ENCODE data around the gene AGPAT4. TPM values are rescaled to one million over a fixed set of nuclear protein-coding genes. Genes with fewer than 3 reads are reported as not detected.

Gene AGPAT4
- polyA plus RNA-seq, 1 donor from 2014 or later, result 0.98 TPM

- Mint-ChIP-seq H3K4me3 (no peak overlapping the region), H3K27me3 (peaks cover 2% of the 10 kb centered on the region)
These were observed 102.7 kb downstream of the AGPAT4 start for GRCh38 chr6:161171207-161171606.

GRCh38 chr6:161169696-161170095, 104.2 kb downstream of the AGPAT4 start:
- H3K27me3 Mint-ChIP-seq, result no peaks in the 10 kb centered on the region
- peak overlapping the region in 1 of 3 donors; percentile 32 for H3K27ac Mint-ChIP-seq
- H3K36me3 Mint-ChIP-seq, result peaks cover 3% of the 10 kb centered on the region
- peak overlapping the region in 1 of 4 donors; percentile 24 for H3K4me3 Mint-ChIP-seq
- no peaks in the 10 kb centered on the region for H3K9me3 Mint-ChIP-seq
- H3K4me1 Mint-ChIP-seq, result peaks cover 14 to 24% (median 21%) of the 10 kb centered on the region in 3 donors

More at GRCh38 chr6:161171207-161171606, 102.7 kb downstream of the AGPAT4 start:
- peaks cover 0 to 4% (median 0%) of the 10 kb centered on the region in 3 donors for H3K9me3 Mint-ChIP-seq
- peak overlapping the region in 1 of 3 donors; percentile 38 for H3K27ac Mint-ChIP-seq
- H3K4me1 Mint-ChIP-seq, result peaks cover 14 to 24% (median 21%) of the 10 kb centered on the region in 3 donors
- H3K36me3 Mint-ChIP-seq, result peaks cover 3% of the 10 kb centered on the region

- H3K27me3 Mint-ChIP-seq, result no peaks in the 10 kb centered on the region
- H3K9me3 Mint-ChIP-seq, result no peaks in the 10 kb centered on the region
- peaks cover 14 to 24% (median 21%) of the 10 kb centered on the region in 3 donors for H3K4me1 Mint-ChIP-seq
- H3K4me3 Mint-ChIP-seq, result peak overlapping the region in 1 of 4 donors; percentile 63
- H3K36me3 Mint-ChIP-seq, result peaks cover 3% of the 10 kb centered on the region
- H3K27ac Mint-ChIP-seq, result no peak overlapping the region
These were observed 104.8 kb downstream of the AGPAT4 start for GRCh38 chr6:161169035-161169434.

DNA sequence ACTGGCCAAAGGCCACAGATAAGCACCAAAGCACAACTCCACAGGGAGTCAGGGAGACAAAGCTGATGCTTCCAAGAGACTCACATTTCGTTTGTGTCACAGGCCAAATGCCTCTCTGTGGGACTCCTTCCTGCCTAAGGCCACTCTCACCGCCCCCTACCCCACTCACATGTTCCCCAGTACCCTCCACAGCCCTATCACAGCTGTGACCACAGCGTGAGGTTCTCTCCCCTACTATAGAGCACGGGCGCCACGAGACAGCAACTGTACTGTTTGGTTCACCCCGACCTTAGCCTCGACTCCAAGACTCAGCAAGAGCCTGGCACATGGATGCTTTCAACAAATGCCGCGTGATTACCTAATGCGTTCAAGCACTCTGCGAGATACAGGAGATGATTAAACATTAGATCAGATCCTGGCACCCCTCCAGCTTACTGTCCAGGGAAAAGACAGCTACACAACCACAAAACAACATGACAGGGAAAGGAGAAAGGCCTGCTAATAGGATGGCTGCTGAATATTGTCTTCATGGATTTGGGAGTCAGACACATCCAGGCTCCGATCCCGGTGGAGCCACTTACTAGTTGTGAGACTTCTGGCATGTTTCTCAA, 105.5 kb downstream of the AGPAT4 start:
- peaks cover 14 to 24% (median 21%) of the 10 kb centered on the region in 3 donors for H3K4me1 Mint-ChIP-seq
- no peaks in the 10 kb centered on the region for H3K27me3 Mint-ChIP-seq
- H3K27ac Mint-ChIP-seq, result no peak overlapping the region
- no peak overlapping the region for H3K4me3 Mint-ChIP-seq
- no peaks in the 10 kb centered on the region for H3K9me3 Mint-ChIP-seq
- peaks cover 3% of the 10 kb centered on the region for H3K36me3 Mint-ChIP-seq

- Mint-ChIP-seq H3K36me3 (peaks cover 3% of the 10 kb centered on the region), H3K27ac (no peak overlapping the region), H3K9me3 (no peaks in the 10 kb centered on the region), H3K4me1 (peaks cover 14 to 24% (median 21%) of the 10 kb centered on the region in 3 donors), H3K4me3 (no peak overlapping the region), H3K27me3 (no peaks in the 10 kb centered on the region)
These were observed 107.2 kb downstream of the AGPAT4 start for GRCh38 chr6:161166677-161167076.

GRCh38 chr6:161166176-161166575, 107.7 kb downstream of the AGPAT4 start:
- Mint-ChIP-seq H3K4me3 (no peak overlapping the region), H3K27ac (no peak overlapping the region), H3K36me3 (peaks cover 3% of the 10 kb centered on the region)

GRCh38 chr6:161164182-161164625, 109.7 kb downstream of the AGPAT4 start:
- Mint-ChIP-seq H3K27me3 (no peaks in the 10 kb centered on the region), H3K9me3 (no peaks in the 10 kb centered on the region), H3K4me1 (peaks cover 0 to 7% (median 6%) of the 10 kb centered on the region in 3 donors), H3K27ac (no peak overlapping the region), H3K36me3 (peaks cover 3% of the 10 kb centered on the region), H3K4me3 (no peak overlapping the region)

More at GRCh38 chr6:161166176-161166575, 107.7 kb downstream of the AGPAT4 start:
- Mint-ChIP-seq H3K4me1 (peaks cover 14 to 24% (median 21%) of the 10 kb centered on the region in 3 donors), H3K27me3 (no peaks in the 10 kb centered on the region), H3K9me3 (no peaks in the 10 kb centered on the region)

GRCh38 chr6:161163466-161164181, 110.2 kb downstream of the AGPAT4 start:
- Mint-ChIP-seq H3K4me1 (peaks cover 0 to 1% (median 1%) of the 10 kb centered on the region in 3 donors), H3K4me3 (no peak overlapping the region), H3K9me3 (no peaks in the 10 kb centered on the region), H3K27ac (peak overlapping the region in 1 of 3 donors; percentile 47), H3K27me3 (no peaks in the 10 kb centered on the region), H3K36me3 (peaks cover 3% of the 10 kb centered on the region)

- Mint-ChIP-seq H3K4me1 (no peaks in the 10 kb centered on the region), H3K36me3 (peaks cover under 1% of the 10 kb centered on the region), H3K4me3 (no peak overlapping the region), H3K9me3 (peaks cover 0 to 4% (median 0%) of the 10 kb centered on the region in 3 donors), H3K27ac (no peak overlapping the region), H3K27me3 (no peaks in the 10 kb centered on the region)
These were observed 111.1 kb downstream of the AGPAT4 start for GRCh38 chr6:161162722-161163121.

DNA sequence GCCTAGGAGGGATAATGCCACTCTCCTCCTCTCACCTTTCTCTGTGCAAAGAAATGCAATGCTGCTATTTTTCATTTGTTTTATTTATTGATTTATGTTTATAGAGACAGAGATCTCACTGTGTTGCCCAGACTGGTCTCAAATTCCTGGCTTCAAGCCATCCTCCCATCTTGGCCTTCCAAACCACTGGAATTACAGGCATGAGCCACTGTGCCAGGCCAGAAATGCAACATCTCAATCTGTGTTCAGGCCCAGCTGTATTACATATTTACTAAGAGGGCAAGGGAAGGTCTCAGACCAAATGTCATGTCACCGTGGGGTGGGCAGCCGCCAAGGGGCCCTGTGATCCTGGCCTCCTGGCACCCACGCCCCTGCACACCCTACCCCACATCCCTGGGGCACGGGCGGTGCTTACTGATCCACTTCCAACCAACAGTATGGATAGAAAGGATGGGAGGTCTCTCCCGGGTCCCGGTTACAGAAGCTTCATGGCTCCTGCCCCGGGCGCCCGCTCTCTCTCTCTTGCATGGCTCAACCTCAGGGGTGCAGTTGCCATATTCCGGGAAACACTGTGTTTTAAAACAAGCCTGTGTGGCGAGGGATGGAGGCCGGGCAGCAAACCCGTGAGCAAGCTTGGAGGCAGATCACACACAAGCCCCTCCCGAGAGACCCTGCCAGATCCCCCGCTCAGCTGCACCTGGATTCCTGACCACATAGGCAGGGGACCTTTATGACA, 111.8 kb downstream of the AGPAT4 start:
- peaks cover 2% of the 10 kb centered on the region for H3K36me3 Mint-ChIP-seq
- H3K4me1 Mint-ChIP-seq, result no peaks in the 10 kb centered on the region
- H3K27ac Mint-ChIP-seq, result no peak overlapping the region
- no peaks in the 10 kb centered on the region for H3K27me3 Mint-ChIP-seq
- H3K4me3 Mint-ChIP-seq, result no peak overlapping the region
- peaks cover 0 to 4% (median 0%) of the 10 kb centered on the region in 3 donors for H3K9me3 Mint-ChIP-seq

DNA sequence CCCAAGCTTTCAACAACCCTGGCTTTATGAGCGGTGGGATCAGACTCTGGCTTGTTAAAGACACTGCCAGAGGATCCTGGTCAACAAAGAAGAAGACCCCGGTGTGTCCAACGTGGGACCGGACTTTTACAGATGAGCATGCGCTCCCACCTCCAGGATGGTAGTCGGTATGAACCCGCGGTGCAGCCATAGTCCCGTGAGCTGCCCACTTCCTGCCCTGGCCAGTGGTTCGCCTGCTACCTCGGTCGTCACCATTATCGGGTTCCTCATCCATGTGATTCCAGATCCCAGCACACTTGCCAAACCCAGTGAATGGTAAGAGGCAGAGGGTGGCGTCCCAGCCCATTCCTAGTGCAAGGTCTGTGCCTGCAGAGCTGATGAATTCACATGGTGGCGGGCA, 112.7 kb downstream of the AGPAT4 start:
- Mint-ChIP-seq H3K4me3 (no peak overlapping the region), H3K27ac (no peak overlapping the region), H3K4me1 (no peaks in the 10 kb centered on the region), H3K27me3 (no peaks in the 10 kb centered on the region), H3K9me3 (peaks cover 0 to 4% (median 0%) of the 10 kb centered on the region in 3 donors), H3K36me3 (peaks cover 2% of the 10 kb centered on the region)

DNA sequence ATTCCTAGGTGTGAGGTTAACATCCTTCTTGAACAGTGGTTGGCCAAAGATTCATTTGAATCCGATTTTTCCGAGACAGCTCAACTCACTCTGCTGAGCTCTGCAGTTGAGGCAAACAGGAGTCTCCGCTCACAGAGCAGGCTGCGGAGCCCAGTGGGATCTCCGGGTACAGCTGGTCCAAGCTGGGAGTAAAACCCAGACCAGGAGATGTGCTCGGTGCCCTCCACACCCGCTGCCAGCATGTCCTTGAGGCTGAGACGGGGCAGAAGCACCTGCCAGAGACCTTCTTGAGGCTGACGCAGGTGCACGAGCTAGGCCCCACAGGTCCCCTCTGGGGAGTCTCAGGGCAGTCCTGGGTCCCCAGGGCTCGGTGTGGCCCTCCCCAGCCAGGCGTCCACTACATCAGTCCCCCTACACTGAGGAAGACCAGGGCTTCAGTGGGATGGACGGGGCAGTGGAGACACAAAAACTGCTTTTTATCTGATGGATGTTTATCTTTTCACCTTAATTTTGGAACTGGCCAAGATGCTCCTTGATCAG, 119.0 kb downstream of the AGPAT4 start:
- H3K27ac Mint-ChIP-seq, result no peak overlapping the region
- peaks cover 2% of the 10 kb centered on the region for H3K27me3 Mint-ChIP-seq
- H3K36me3 Mint-ChIP-seq, result peaks cover 2% of the 10 kb centered on the region
- no peaks in the 10 kb centered on the region for H3K4me1 Mint-ChIP-seq
- H3K9me3 Mint-ChIP-seq, result peaks cover 0 to 4% (median 3%) of the 10 kb centered on the region in 3 donors
- no peak overlapping the region for H3K4me3 Mint-ChIP-seq

- peaks cover 2% of the 10 kb centered on the region for H3K36me3 Mint-ChIP-seq
- no peak overlapping the region for H3K27ac Mint-ChIP-seq
- no peaks in the 10 kb centered on the region for H3K4me1 Mint-ChIP-seq
- H3K9me3 Mint-ChIP-seq, result peaks cover 0 to 4% (median 3%) of the 10 kb centered on the region in 3 donors
- no peak overlapping the region for H3K4me3 Mint-ChIP-seq
- H3K27me3 Mint-ChIP-seq, result peaks cover 6% of the 10 kb centered on the region
These were observed 120.1 kb downstream of the AGPAT4 start for GRCh38 chr6:161153725-161154124.

DNA sequence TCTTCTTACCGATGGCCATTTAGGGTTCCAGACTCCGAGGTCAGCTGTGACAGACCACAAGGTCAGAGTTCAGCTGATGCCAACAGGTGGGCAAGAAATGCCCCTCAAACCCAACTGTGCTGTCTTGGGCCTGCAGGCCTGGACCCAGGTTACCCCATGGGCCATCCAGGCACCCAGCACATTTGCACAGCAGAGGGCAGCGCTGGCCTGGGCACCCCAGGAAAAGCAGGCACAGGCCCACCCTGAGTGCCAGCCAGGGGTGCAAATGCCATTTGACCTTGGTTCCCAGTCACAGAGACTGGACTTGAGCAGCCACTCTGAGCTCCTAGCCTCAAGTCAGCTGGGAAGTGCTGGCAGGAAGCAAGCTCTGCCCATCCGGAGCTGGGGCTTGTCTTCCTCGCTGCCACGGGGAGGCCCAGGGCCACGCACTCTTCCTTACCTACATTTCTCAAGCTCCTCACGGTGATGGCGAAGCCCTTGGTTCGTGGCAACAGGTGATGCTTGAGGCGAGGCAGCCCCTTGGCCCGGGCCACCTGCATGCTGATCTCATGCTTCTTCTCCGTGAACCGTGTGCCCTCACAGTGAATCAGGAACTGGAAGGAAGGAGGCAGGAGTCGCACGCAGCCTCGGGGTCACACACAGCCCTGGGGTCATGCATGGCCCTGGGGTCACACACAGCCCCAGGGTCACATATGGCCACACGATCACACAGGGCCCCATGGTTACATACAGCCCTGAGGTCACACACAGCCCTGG, 120.8 kb downstream of the AGPAT4 start:
- Mint-ChIP-seq H3K27ac (peak overlapping the region in 1 of 3 donors; percentile 64), H3K9me3 (peaks cover 0 to 3% (median 2%) of the 10 kb centered on the region in 3 donors), H3K4me3 (no peak overlapping the region), H3K27me3 (peaks cover 6% of the 10 kb centered on the region), H3K36me3 (peaks cover 2% of the 10 kb centered on the region), H3K4me1 (no peaks in the 10 kb centered on the region)

Data from IgD-negative memory B cell (primary cell).